H9 (cell line): ENCODE results near the gene RPS15A. TPM values are rescaled to one million over a fixed set of nuclear protein-coding genes. Genes with fewer than 3 reads are reported as not detected.
A peak's percentile ranks its signal among the peaks of the same experiment; 100 is the strongest.

Experiments
- DNase-seq: peaks from one replicate; pipeline ENCODE4 v3.0.0-alpha.2; 2017
- H2AFZ ChIP-seq: one replicate; pipeline ENCODE4 v1.6.1; 2013; ENCODE audit warnings: mild to moderate bottlenecking, low read length, control low read depth, moderate library complexity
- H2AK5ac ChIP-seq: 2 replicates; pipeline ENCODE4 v1.6.1; 2013; ENCODE audit warnings: low read length, control low read depth, mixed read lengths; ENCODE audit not compliant: insufficient read length
- H2BK120ac ChIP-seq: one replicate; pipeline ENCODE4 v1.6.1; 2013; ENCODE audit warnings: low read depth, mild to moderate bottlenecking, low read length, control low read depth, inconsistent platforms; ENCODE audit not compliant: poor library complexity, severe bottlenecking
- H2BK12ac ChIP-seq: 2 replicates; pipeline ENCODE4 v1.6.1; 2013; ENCODE audit warnings: low read length, control low read depth, mixed read lengths, low read depth; ENCODE audit not compliant: insufficient read length
- H2BK15ac ChIP-seq: 2 replicates; pipeline ENCODE4 v1.6.1; 2013; ENCODE audit warnings: low read depth, low read length, control low read depth
- H2BK20ac ChIP-seq: one replicate; pipeline ENCODE4 v1.6.1; 2013; ENCODE audit warnings: low read depth, mild to moderate bottlenecking, low read length, control low read depth, inconsistent platforms; ENCODE audit not compliant: poor library complexity, severe bottlenecking
- H2BK5ac ChIP-seq: 2 replicates; pipeline ENCODE4 v1.6.1; 2013; ENCODE audit warnings: low read length, control low read depth, mixed read lengths; ENCODE audit not compliant: insufficient read length
- H3K14ac ChIP-seq: 2 replicates; pipeline ENCODE4 v1.6.1; 2013; ENCODE audit warnings: low read length, control low read depth; ENCODE audit not compliant: insufficient read depth
- H3K18ac ChIP-seq: 2 replicates; pipeline ENCODE4 v1.6.1; 2013; ENCODE audit warnings: low read depth, mild to moderate bottlenecking, mixed read lengths, low read length, control low read depth; ENCODE audit not compliant: insufficient read length
- H3K23ac ChIP-seq: 2 replicates; pipeline ENCODE4 v1.6.1; 2013; ENCODE audit warnings: low read length, control low read depth, mixed read lengths, low read depth; ENCODE audit not compliant: insufficient read length
- H3K23me2 ChIP-seq: 2 replicates; pipeline ENCODE4 v1.6.1; 2013; ENCODE audit warnings: low read depth, mild to moderate bottlenecking, mixed read lengths, low read length, control low read depth; ENCODE audit not compliant: insufficient read length, poor library complexity, severe bottlenecking
- H3K27ac ChIP-seq: 2 replicates; pipeline ENCODE4 v1.5.1; 2013; ENCODE audit warnings: low read length, control low read depth, mixed read lengths, low read depth; ENCODE audit not compliant: insufficient read length
- H3K27me3 ChIP-seq: 2 replicates; pipeline ENCODE4 v1.6.1; 2013; ENCODE audit warnings: low read length, control low read depth, inconsistent platforms; ENCODE audit not compliant: insufficient read depth
- H3K4ac ChIP-seq: 2 replicates; pipeline ENCODE4 v1.6.1; 2013; ENCODE audit warnings: low read depth, mild to moderate bottlenecking, control low read depth, inconsistent platforms, low read length, moderate library complexity
- H3K4me1 ChIP-seq: 2 replicates; pipeline ENCODE4 v1.6.1; 2013; ENCODE audit warnings: low read length, control low read depth, inconsistent platforms; ENCODE audit not compliant: insufficient read depth
- H3K4me2 ChIP-seq: 2 replicates; pipeline ENCODE4 v1.6.1; 2013; ENCODE audit warnings: low read length, control low read depth, mixed read lengths; ENCODE audit not compliant: insufficient read length, insufficient read depth
- H3K56ac ChIP-seq: 2 replicates; pipeline ENCODE4 v1.6.1; 2013; ENCODE audit warnings: low read depth, mild to moderate bottlenecking, mixed read lengths, low read length, control low read depth; ENCODE audit not compliant: insufficient read length
- H3K79me1 ChIP-seq: 2 replicates; pipeline ENCODE4 v1.6.1; 2013; ENCODE audit warnings: low read depth, mild to moderate bottlenecking, moderate library complexity, low read length, control low read depth, inconsistent platforms; ENCODE audit not compliant: insufficient read depth, poor library complexity, severe bottlenecking
- H3K79me2 ChIP-seq: 2 replicates; pipeline ENCODE4 v1.6.1; 2013; ENCODE audit warnings: low read length, control low read depth, inconsistent platforms; ENCODE audit not compliant: insufficient read depth
- H3K9ac ChIP-seq: 2 replicates; pipeline ENCODE4 v1.6.1; 2013; ENCODE audit warnings: low read length, control low read depth, mixed read lengths; ENCODE audit not compliant: insufficient read length; ENCODE audit errors: extremely low read depth
- H3K9me3 ChIP-seq: one replicate; pipeline ENCODE4 v1.6.1; 2013; ENCODE audit warnings: low read depth, low read length, inconsistent platforms; ENCODE audit not compliant: control insufficient read depth
- H3T11ph ChIP-seq: one replicate; pipeline ENCODE4 v1.6.1; 2013; ENCODE audit warnings: mild to moderate bottlenecking, low read length, control low read depth, inconsistent platforms
- H4K20me1 ChIP-seq: one replicate; pipeline ENCODE4 v1.6.1; 2013; ENCODE audit not compliant: control insufficient read depth, insufficient read length, insufficient read depth
- H4K5ac ChIP-seq: 2 replicates; pipeline ENCODE4 v1.6.1; 2013; ENCODE audit warnings: low read depth, mild to moderate bottlenecking, mixed read lengths, low read length, control low read depth; ENCODE audit not compliant: insufficient read length
- H4K8ac ChIP-seq: replicated peaks from 2 replicates; pipeline ENCODE4 v1.6.1; 2013; ENCODE audit warnings: low read length, control low read depth, mixed read lengths, low read depth; ENCODE audit not compliant: insufficient read length
- H4K91ac ChIP-seq: 2 replicates; pipeline ENCODE4 v1.6.1; 2013; ENCODE audit warnings: low read depth, mild to moderate bottlenecking, moderate library complexity, mixed read lengths, low read length, control low read depth; ENCODE audit not compliant: insufficient read length
- H3K27ac Mint-ChIP-seq, 3 experiments: 2 replicates in 2 of 3; 3 replicates in 1 of 3; pipeline ENCODE4 v1.8.0; 2020 to 2021; ENCODE audit warnings: mixed read lengths in 3 of 3, mild to moderate bottlenecking in 1 of 3, moderate library complexity in 1 of 3
- H3K27me3 Mint-ChIP-seq: 2 replicates; pipeline ENCODE4 v1.8.0; 2021; ENCODE audit warnings: low read depth, mild to moderate bottlenecking, moderate library complexity, mixed read lengths
- H3K36me3 Mint-ChIP-seq, 3 experiments: 2 replicates in 2 of 3; 3 replicates in 1 of 3; pipeline ENCODE4 v1.8.0; 2020 to 2021; ENCODE audit warnings: low read depth in 3 of 3, mixed read lengths in 3 of 3; ENCODE audit not compliant: insufficient read depth in 1 of 3
- H3K4me1 Mint-ChIP-seq, 2 experiments: 2 replicates each; pipeline ENCODE4 v1.8.0; 2020; ENCODE audit warnings: mixed read lengths in 2 of 2
- H3K4me3 Mint-ChIP-seq, 2 experiments: 2 replicates in 1 of 2; 3 replicates in 1 of 2; pipeline ENCODE4 v1.8.0; 2020 to 2021; ENCODE audit warnings: mild to moderate bottlenecking in 2 of 2, mixed read lengths in 2 of 2, moderate library complexity in 1 of 2
- H3K9me3 Mint-ChIP-seq, 2 experiments: 2 replicates in 1 of 2; 3 replicates in 1 of 2; pipeline ENCODE4 v1.8.0; 2020; ENCODE audit warnings: mild to moderate bottlenecking in 2 of 2, mixed read lengths in 2 of 2, moderate library complexity in 1 of 2
- CTCF ChIP-seq: fragments of 200-600 bp; sonication (generic); conservative IDR thresholded peaks from 3 replicates; pipeline ENCODE4 v1.8.0; 2021; ENCODE audit warnings: antibody characterized with exemption, mild to moderate bottlenecking
- WGBS: extraction: QIAGEN DNeasy Blood & Tissue Kit; methylation state at CpG from one replicate; pipeline ENCODE4 v1.1.7; 2013; ENCODE audit warnings: missing lambda C conversion rate, low lambda C conversion rate, mixed read lengths; ENCODE audit not compliant: insufficient read length; ENCODE audit errors: extremely low coverage; 5-methylcytosine and 5-hydroxymethylcytosine counted together
- total RNA-seq: library from RNA; stranded (reverse); gene quantifications from 2 replicates; pipeline ENCODE4 v1.2.1, GENCODE V29; 2021

The RPS15A gene
- total RNA-seq, 1 experiment from 2014 or later: 1,990 TPM

GRCh38 chr16:18800293-18800692, 10.2 kb upstream of the RPS15A start:
- H3K56ac ChIP-seq: no peak overlapping the region
- H4K20me1 ChIP-seq: no peaks in the 10 kb centered on the region
- no peak overlapping the region for H2BK15ac ChIP-seq
- H3K27me3 ChIP-seq: no peaks in the 10 kb centered on the region
- WGBS: no CpG with 5 or more reads among the region's 8 CpGs
- no peaks in the 10 kb centered on the region; a peak in 1 of 5 replicates for H3K9me3 Mint-ChIP-seq
- no peak overlapping the region for H4K91ac ChIP-seq
- H2AFZ ChIP-seq: no peak overlapping the region
- H3K4me2 ChIP-seq: peak overlapping the region; percentile 93
- no peaks in the 10 kb centered on the region for H3K27me3 Mint-ChIP-seq
- no peak for DNase-seq
- H3K79me1 ChIP-seq: no peaks in the 10 kb centered on the region
- H3K9ac ChIP-seq: peak overlapping the region; percentile 73
- H3K4me1 ChIP-seq: no peaks in the 10 kb centered on the region
- no peak overlapping the region for H3T11ph ChIP-seq
- H3K27ac Mint-ChIP-seq: peak overlapping the region; percentile 50 to 99 (median 96); a peak in 4 of 7 replicates
- H3K18ac ChIP-seq: no peak overlapping the region
- H4K5ac ChIP-seq: no peak overlapping the region
- H3K14ac ChIP-seq: no peak overlapping the region
- no peak overlapping the region for H2BK120ac ChIP-seq
- peaks cover 22% of the 10 kb centered on the region for H3K79me2 ChIP-seq
- no peak overlapping the region for H3K23ac ChIP-seq
- H3K27ac ChIP-seq: no peak overlapping the region
- H2BK12ac ChIP-seq: no peak overlapping the region
- peaks cover 10% of the 10 kb centered on the region for H3K23me2 ChIP-seq
- peaks cover 39 to 41% of the 10 kb centered on the region in 2 experiments for H3K4me1 Mint-ChIP-seq
- TF ChIP-seq CTCF: no peak
- H2BK5ac ChIP-seq: no peak overlapping the region
- H3K4me3 Mint-ChIP-seq: peak overlapping the region; percentile 91 to 95
- H3K36me3 Mint-ChIP-seq: peaks cover 18 to 45% (median 38%) of the 10 kb centered on the region in 3 experiments
- H3K4ac ChIP-seq: no peak overlapping the region
- no peak overlapping the region for H4K8ac ChIP-seq
- no peaks in the 10 kb centered on the region for H3K9me3 ChIP-seq
- no peak overlapping the region for H2AK5ac ChIP-seq
- no peak overlapping the region for H2BK20ac ChIP-seq
